Urothelium cell line (cell line): ENCODE measurements around the gene PRRX1.

Experiments used
- DNase-seq: peaks from one replicate; pipeline ENCODE4 v3.0.0; 2011; ENCODE audit warnings: low spot score, mixed read lengths
- FAIRE-seq: peaks from 2 replicates; lab custom pipeline; 2011; peaks lifted over from hg19 to GRCh38; lab: Jason Lieb, UNC

PRRX1 gene

GRCh38 chr1:170663404-170664092, 383 bp upstream of the PRRX1 start:
- no peak for FAIRE-seq
- DNase-seq, result no peak

GRCh38 chr1:170664828-170665612, 1.1 kb downstream of the PRRX1 start:
- DNase-seq (peak; percentile 67), FAIRE-seq (no peak)

DNA sequence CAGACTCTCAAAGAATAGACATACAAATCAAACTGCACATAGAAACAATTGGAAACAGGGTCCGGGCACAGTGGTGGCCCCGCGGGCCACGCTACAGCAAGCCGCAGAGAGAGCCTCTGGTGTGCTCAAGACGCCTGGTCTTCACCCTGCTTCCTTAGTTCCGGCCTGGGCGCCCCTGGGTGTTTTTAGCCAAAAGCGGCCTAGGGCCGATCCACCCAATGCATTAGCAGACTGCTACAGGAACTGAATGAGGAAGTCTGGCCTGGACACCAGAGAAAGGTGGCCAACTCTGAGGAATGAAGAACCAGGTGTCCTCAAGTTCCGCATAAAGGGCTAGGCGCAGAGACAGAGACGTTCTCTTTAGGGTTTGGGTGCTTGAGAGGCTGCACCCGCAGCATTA, 1.7 kb downstream of the PRRX1 start:
- no peak for FAIRE-seq

DNA sequence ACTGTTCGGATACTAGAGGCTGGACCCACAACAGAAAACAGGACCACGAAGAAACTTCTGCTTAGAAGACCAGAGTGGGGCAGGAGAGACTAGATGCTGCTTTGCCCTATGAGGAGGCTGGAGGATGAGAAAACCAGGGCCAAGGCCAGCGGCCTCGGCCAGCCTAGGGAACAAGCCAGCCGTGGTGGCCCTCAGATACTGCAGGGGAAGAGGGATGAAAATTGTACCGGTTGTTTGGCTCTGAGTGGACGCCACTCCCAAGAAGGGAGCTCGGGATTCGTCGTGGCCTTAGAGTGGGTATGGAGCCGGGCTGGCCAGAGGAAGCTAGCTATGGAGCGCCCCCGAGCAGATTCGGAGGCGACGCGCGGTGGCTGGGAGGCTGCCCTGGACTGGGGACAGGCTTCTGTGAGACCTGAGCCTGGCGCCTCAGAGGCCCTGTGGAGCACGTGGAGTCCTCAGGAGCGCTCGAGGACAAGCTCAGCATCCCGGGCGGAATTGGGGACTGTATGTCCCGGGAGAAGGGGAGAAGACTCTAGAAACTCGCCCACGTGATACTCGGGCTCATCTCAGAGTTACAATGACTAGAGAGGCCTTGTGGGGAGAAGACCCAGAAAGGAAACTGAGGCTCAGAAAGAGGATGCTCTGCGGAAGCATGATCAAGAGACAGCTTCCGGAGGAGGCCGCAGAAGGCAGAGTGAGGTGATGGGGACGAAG, 2.8 kb downstream of the PRRX1 start:
- no peak for DNase-seq
- no peak for FAIRE-seq

More for the DNA sequence above, 1.7 kb downstream of the PRRX1 start:
- no peak for DNase-seq

DNA sequence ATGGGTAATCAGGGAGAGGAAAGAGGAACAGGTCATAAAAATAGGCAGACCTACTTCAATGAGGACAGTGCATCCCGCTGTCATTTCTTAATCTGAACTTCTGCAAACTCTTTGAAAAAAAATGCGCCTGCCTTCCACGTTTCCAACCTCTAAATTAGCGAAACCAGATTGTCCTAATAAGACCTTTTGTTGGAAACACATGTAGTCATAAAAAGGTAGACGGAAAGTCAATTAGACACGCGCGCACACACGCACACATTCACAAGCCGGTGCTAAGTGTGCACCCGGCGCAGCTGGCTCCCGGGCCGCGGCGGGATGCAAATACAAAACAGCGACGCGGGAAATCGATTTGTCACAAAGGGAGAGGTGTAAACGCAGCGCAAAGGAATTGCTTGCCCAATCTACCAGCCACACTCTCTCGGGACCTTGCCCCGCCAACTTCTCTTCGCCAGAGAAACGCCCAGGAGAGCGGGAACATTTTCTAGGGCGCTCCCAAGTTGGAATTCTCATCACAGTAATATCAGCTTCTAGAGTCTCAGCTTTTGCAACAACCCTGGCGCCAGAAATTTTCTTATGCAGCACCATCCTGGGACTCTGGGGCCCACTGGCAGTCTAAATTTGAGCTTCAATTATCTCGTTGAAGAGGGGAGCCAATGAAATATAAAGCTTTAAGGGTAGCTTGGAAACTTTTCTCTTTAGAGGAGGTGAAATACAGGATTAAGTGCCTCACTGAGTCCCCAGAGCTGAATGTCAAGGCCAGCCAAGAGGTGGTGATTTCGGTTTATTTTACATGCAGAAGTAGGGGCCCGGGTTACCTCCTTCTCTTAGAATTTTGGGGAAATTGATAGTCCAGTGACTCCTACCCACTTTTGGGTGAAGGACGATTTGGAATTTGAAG, 4.5 kb downstream of the PRRX1 start:
- no peak for FAIRE-seq
- no peak for DNase-seq

DNA sequence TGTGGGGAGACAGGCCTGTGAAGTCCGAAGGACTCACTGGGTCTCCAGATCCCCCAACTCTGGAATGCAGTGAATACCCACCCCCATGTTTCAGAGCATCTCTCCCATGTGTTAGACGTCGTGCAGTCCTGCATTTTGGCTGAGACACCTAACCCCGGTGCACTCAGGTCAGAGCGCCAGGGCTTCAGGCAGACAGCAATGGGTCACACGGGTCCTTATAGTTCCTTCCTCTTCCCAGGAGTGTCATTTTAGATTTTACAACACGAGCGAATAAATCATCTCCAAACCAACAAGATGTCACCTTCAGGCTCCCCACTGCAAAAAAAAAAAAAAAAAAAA, 5.1 kb downstream of the PRRX1 start:
- no peak for DNase-seq
- FAIRE-seq, result no peak

- DNase-seq (no peak), FAIRE-seq (no peak)
These were observed 5.9 kb downstream of the PRRX1 start for GRCh38 chr1:170669586-170670530.

GRCh38 chr1:170670802-170671628, 7.1 kb downstream of the PRRX1 start:
- FAIRE-seq (no peak), DNase-seq (no peak)

DNA sequence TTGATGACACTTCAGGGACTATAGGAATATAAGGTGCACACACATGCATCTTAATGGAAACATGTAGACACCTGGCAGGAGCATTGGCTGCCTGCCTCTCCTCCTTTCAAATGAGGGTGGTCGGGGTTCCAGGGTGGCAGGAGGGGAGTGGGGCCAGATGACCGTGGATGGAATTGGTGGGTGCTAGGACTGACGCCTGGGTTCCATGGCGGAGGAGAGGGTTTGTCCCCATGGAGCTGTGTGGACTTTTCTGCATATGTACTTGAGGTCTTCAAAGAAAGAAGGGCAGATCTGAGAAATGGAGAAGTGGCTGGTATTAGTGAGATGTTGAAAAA, 7.7 kb downstream of the PRRX1 start:
- no peak for FAIRE-seq
- no peak for DNase-seq

- no peak for FAIRE-seq
- no peak for DNase-seq
These were observed 8.4 kb downstream of the PRRX1 start for GRCh38 chr1:170672316-170672715.

DNA sequence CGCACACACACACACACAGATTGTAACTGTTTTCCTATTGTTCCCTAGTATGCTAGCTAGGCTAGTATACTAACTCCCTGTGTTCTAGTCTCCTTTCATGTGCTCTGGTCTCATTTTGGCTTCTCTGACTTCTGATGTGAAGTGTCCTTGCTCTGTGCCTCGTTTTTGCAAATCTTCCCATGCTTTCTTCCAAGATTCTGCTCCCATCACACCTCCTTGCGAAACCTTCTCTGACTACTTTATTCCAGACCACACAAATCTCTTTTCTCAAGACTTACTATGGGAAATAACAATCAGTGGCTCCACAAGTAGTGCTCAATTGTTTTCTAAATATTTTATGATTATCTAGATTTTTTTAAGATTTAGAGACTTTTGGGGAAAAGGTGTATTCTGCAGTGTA, 10.3 kb downstream of the PRRX1 start:
- FAIRE-seq (no peak), DNase-seq (no peak)

DNA sequence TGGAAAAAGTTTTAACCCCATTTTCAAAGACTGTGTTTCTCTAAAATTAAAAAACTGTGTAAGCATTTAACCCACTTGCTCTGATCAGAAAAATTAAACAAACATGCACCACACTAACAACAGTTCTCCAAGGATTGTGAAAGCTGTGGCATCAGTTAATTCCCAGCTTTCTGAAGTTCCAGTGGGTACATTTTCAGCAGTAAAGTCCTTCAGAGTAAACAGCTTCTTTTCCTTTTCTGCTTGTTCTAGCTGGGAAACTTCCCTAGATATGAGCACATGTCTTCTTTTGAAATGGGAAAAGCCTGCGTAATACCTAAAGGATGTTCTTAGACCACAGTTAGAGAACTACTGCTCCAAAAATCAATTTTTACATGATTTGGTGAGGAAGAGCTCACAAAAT, 11.1 kb downstream of the PRRX1 start:
- DNase-seq (no peak), FAIRE-seq (no peak)

DNA sequence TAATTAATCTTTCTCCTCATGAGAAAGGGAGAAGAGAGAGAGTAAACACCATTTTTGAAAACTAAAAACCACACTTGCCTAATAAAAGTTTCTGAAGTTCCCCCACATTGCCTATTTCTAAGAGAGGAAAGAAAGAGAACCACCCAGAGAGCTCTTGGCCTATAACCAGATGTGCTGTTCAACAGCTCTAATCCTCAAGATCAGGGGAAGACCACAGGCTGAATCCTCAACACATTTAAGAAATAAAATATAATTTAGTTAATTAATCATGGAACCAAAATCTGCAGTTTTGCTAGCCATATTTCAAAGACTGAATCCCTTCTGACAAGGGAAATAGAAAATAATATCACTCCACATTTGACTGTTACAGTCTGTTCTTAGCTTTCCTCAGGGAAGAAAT, 11.9 kb downstream of the PRRX1 start:
- FAIRE-seq (no peak), DNase-seq (no peak)

GRCh38 chr1:170676628-170677027, 12.7 kb downstream of the PRRX1 start:
- DNase-seq, result no peak
- no peak for FAIRE-seq

GRCh38 chr1:170678027-170678600, 14.2 kb downstream of the PRRX1 start:
- no peak for FAIRE-seq
- DNase-seq, result no peak

GRCh38 chr1:170680428-170680827, 16.5 kb downstream of the PRRX1 start:
- DNase-seq, result no peak

GRCh38 chr1:170682169-170682568, 18.2 kb downstream of the PRRX1 start:
- no peak for DNase-seq
- no peak for FAIRE-seq

More at GRCh38 chr1:170680428-170680827, 16.5 kb downstream of the PRRX1 start:
- FAIRE-seq, result peak; percentile 5

- DNase-seq, result no peak
- no peak for FAIRE-seq
These were observed 18.9 kb downstream of the PRRX1 start for GRCh38 chr1:170682809-170683208.

GRCh38 chr1:170685166-170685565, 21.2 kb downstream of the PRRX1 start:
- DNase-seq (no peak), FAIRE-seq (no peak)
